Measurements from ENCODE around the gene GDPGP1.
A peak's percentile ranks its signal among the peaks of the same experiment; 100 is the strongest.
"Not testable (repeated sequence)": the region's sequence is repeated elsewhere in the genome, so short reads cannot be mapped to it uniquely, and the experiment has no call there.

GDPGP1 gene

DNA sequence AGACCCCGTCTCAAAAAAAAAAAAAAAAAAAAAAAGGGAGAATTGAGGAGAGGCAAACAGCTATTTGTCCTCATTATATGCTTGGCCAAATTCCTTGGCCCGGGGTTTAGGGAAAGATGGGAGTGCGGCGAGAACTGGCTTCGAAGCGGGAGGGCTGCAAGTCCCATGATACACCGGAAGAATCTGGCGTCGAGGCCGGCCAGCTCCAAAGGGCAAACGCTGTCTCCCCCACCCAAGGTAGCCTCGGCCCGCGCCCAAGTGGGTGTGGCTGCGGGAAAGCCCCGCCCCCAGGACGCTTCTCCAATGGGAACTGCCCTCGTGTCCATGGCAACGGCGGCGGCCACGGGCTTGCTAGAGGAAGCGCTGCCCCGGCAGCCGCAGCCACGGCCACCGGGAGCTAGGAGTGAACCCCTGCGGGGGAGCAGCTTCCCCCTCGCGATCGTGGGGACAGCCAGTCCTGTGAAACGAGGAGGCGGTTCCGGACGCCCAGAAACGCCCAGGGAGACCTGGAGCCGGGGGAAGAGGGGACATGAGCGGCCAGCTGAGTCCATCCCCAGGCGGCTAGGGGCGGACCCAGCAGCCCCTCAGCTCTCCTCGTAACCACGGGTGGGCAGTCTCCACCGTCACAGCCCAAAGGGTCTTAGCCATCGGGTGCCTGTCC, 15.3 kb downstream of the GDPGP1 start, which contains the start of gene TTLL13:
Gene TTLL13, plus strand, starts transcription at position 354 of the 661 bp plus-strand sequence. CDS start 1,075 bp downstream, outside the sequence.
- FAIRE-seq (no peak), DNase-seq (ENCODE audit: insufficient read length, low spot score) (no peak)

DNA sequence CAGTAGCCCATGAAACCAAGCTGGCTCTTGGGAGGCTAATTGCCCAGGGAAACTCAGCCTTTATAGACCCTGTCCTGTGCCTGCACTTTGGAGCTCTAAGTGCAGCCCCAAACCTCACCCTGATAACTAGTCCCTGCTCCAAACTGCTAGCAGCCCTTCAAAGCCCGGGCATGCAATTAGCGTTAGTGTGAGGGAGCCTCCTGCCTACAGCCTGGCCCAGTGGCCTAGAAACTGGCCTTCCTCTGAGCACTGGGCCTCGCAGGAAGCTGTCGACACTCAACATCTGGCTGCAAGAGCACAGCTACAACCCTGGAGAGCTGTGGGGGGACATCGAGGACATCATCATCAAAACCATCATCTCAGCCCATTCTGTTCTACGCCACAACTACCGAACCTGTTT, 23.8 kb downstream of the GDPGP1 start:
- FAIRE-seq = no peak
- DNase-seq (ENCODE audit: insufficient read length, low spot score) = no peak

- DNase-seq (ENCODE audit: insufficient read length, low spot score) (no peak), FAIRE-seq (peak; percentile 76)
These were observed 25.5 kb downstream of the GDPGP1 start for GRCh38 chr15:90259524-90259923.

- FAIRE-seq; DNase-seq (ENCODE audit: insufficient read length, low spot score): not testable (repeated sequence)
These were observed 26.7 kb downstream of the GDPGP1 start for GRCh38 chr15:90260731-90261130.

- FAIRE-seq (no peak), DNase-seq (ENCODE audit: insufficient read length, low spot score) (no peak)
These were observed 27.8 kb downstream of the GDPGP1 start for GRCh38 chr15:90261811-90262210.

DNA sequence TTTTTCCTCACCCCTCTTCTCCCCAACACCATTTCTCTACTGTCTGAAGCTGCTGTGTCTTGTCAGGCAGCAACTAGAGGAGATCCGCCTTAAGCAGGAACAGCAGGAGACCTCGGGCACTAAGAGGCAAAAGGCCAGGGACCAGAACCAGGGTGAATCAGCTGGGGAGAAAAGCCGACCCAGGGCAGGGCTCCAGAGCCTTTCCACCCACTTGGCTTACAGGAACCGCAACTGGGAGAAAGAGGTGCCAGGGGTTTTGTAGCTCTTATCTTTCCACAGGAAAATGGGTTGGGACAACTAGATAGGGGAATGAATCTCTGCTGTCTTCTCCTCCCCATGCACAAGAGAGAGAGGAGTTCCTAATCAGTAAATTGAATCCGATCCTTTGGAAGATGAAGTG, 28.4 kb downstream of the GDPGP1 start:
- no peak for FAIRE-seq

DNA sequence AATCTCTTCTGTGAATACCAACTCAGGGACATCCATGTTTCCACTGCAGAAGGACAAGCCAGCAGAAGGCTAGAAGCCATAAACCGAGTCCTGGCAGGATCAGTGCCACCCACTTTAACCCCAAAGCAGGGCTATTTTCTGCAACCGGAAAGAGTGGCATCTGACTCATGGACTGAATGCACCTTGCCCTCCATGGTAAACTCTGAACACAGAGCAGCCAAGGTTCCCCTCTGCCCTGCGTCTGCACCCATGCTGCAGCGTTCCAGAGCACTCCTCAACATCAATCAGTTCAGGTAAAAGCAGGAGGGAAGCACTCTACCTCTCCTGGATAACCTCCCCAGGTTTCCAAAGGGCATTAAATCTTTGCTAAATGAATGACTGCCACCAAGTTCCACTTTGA, 30.7 kb downstream of the GDPGP1 start:
- FAIRE-seq = no peak

More for the DNA sequence above, 28.4 kb downstream of the GDPGP1 start:
- no peak for DNase-seq (ENCODE audit: insufficient read length, low spot score)

DNA sequence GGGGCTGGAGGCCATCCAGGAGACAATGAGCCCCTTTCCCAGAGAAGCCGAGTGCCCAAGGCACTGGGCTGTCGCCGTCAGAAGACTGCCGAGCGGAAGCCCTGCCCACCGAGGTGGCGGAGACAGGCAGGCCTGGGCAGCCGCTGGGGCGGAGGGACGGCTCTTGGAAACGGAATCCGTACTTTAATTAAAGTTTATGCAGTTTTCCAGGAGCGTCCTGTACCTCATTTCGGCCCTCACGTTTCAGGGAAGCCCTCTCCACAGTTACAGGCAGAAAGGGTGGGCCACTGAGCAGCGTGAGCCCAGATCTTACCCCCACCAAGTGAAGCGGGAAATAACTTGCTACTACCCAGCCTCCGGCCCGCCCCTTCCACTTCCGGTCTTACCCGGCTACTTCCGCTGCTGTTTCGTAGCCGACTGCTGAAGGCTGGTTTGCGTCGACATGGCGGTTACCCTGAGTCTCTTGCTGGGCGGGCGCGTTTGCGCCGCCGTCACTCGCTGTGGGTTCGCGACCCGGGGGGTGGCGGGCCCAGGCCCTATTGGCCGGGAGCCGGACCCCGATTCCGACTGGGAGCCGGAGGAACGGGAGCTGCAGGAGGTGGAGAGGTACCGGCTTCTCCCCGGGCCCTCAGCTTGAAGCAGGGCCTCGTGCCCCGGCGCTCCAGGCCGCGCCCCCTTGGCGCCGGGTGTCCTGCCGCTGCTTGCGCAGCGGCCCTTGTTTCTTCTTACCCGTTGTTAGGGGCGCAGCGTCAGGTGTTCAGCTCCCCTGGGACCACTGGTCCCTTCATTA, 31.5 kb downstream of the GDPGP1 start, which contains the start of gene NGRN:
Gene NGRN, plus strand, starts transcription at position 402 of the 790 bp plus-strand sequence. Its CDS starts 41 bp downstream, at position 443.
- FAIRE-seq (peak; percentile 95), DNase-seq (ENCODE audit: insufficient read length, low spot score) (peak; percentile 83)

More for the DNA sequence above, 30.7 kb downstream of the GDPGP1 start:
- DNase-seq (ENCODE audit: insufficient read length, low spot score) = no peak

DNA sequence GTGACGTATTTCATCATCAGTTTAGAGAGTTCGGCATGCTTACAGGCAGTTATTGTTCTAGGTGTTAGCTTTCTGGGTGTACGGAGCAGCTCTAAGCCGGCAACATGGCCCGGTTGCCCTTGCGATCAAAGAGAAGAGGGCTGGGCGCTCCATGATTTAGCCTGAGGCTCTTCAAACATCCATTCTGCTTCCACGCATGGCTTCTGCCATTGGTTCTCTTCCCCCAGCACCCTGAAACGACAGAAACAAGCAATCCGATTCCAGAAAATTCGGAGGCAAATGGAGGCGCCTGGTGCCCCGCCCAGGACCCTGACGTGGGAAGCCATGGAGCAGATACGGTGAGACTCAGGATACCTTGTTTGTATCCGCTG, 32.0 kb downstream of the GDPGP1 start:
- DNase-seq (ENCODE audit: insufficient read length, low spot score) (no peak), FAIRE-seq (peak; percentile 44)

- no peak for FAIRE-seq
These were observed 32.5 kb downstream of the GDPGP1 start for GRCh38 chr15:90266485-90266884.

GRCh38 chr15:90268415-90268814, 34.4 kb downstream of the GDPGP1 start:
- no peak for DNase-seq (ENCODE audit: insufficient read length, low spot score)
- no peak for FAIRE-seq

More at GRCh38 chr15:90266485-90266884, 32.5 kb downstream of the GDPGP1 start:
- DNase-seq (ENCODE audit: insufficient read length, low spot score) = no peak

DNA sequence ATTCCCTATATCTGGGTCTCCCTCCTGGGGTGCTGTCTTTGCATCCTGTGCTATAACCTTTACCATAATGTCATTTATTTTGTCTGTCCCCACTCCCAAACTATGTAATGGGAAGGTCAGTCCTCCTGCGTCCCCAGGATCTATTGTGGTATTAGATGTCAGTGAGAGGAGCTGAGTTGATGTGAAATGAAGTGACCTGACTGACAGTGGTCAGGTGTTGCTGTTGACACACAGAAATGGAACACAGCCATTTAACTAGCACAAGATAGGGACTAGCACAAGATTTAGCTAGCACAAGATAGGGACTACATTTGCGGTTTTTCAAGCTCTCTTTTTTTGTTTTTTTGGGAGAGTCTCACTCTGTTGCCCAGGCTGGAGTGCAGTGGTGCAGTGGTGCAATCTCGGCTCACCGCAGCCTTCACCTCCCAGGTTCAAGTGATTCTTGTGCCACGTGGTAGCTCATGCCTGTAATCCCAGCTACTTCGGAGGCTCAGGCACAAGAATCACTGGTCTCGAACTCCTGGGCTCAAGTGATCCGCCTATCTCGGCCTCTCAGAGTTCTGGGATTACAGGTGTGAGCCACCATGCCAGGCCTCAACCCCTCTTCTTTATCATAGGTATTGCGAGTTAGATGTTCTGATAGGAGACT, 36.6 kb downstream of the GDPGP1 start:
- DNase-seq (ENCODE audit: insufficient read length, low spot score) (no peak), FAIRE-seq (no peak)

GRCh38 chr15:90271459-90272166, 37.6 kb downstream of the GDPGP1 start:
- no peak for FAIRE-seq
- no peak for DNase-seq (ENCODE audit: insufficient read length, low spot score)

- DNase-seq (ENCODE audit: insufficient read length, low spot score); FAIRE-seq: not testable (repeated sequence)
These were observed 44.5 kb downstream of the GDPGP1 start for GRCh38 chr15:90278467-90278866.

DNA sequence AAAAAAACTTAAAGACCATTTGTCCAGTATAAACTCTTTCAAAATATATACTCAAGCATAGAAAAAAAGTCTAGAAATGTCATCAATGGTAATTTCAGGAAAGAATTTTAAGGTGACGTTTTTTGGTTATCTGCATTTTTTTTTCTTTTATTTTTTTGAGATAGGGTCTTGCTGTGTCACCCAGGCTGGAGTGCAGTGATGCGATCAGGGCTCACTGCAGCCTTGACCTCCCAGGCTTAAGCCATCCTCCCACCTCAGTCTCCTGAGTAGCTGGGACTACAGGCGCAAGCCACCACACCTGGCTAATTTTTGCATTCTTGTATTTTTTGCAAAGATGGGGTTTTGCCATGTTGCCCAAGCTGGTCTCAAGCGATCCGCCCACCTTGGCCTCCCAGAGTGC, 46.7 kb downstream of the GDPGP1 start:
- not testable (repeated sequence) for FAIRE-seq; DNase-seq (ENCODE audit: insufficient read length, low spot score)

- DNase-seq (ENCODE audit: insufficient read length, low spot score); FAIRE-seq: not testable (repeated sequence)
These were observed 47.6 kb downstream of the GDPGP1 start for GRCh38 chr15:90281637-90282036.

- FAIRE-seq (no peak), DNase-seq (ENCODE audit: insufficient read length, low spot score) (peak; percentile 20)
These were observed 52.7 kb downstream of the GDPGP1 start for GRCh38 chr15:90286678-90287077.

- FAIRE-seq (no peak), DNase-seq (ENCODE audit: insufficient read length, low spot score) (no peak)
These were observed 53.1 kb downstream of the GDPGP1 start for GRCh38 chr15:90287101-90287500.

DNA sequence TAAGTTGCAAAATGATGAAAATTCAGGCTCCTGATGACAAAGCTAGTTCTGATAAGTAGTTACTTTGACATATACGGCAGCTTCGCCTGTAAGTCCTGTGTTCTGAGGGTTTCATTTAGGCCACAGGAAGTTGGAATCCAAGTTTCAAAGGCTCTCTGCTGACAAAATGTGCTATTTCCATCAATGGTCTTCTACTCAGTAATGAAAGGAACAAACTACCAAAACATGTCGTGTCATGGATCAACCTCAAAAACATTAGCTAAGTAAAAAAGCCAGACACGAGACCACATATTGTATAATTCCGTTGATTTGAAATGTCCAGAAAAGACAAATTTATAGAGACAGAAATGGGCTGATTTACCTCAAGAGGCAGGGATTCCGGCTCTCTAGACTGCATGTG, 53.9 kb downstream of the GDPGP1 start:
- no peak for FAIRE-seq
- no peak for DNase-seq (ENCODE audit: insufficient read length, low spot score)

GRCh38 chr15:90291679-90292356, 57.8 kb downstream of the GDPGP1 start:
- DNase-seq (ENCODE audit: insufficient read length, low spot score) = no peak
- FAIRE-seq = peak; percentile 8

All from GM19239 (cell line).